Activated CD4-positive, alpha-beta T cell treated with anti-CD3 and anti-CD28 coated beads, Interleukin-2, amount 10 ng/mL, durations not matched to agents 24 days and 14 days (primary cell): ENCODE data around the gene SBNO2. TPM values are rescaled to one million over a fixed set of nuclear protein-coding genes. Genes with fewer than 3 reads are reported as not detected.
A peak's percentile ranks its signal among the peaks of the same experiment; 100 is the strongest.

ENCODE experiments used
- DNase-seq: peaks from one replicate; pipeline ENCODE4 v3.0.0; 2022
- H3K27ac Mint-ChIP-seq: one replicate; pipeline ENCODE4 v1.8.0; 2022; ENCODE audit warnings: mild to moderate bottlenecking, mixed read lengths
- H3K27me3 Mint-ChIP-seq: one replicate; pipeline ENCODE4 v1.8.0; 2022; ENCODE audit warnings: mixed read lengths
- H3K36me3 Mint-ChIP-seq: one replicate; pipeline ENCODE4 v1.8.0; 2022; ENCODE audit warnings: low read depth, mild to moderate bottlenecking, mixed read lengths
- H3K4me1 Mint-ChIP-seq: one replicate; pipeline ENCODE4 v1.8.0; 2021; ENCODE audit warnings: mixed read lengths
- H3K4me3 Mint-ChIP-seq: one replicate; pipeline ENCODE4 v1.8.0; 2022; ENCODE audit warnings: mild to moderate bottlenecking, moderate library complexity, mixed read lengths
- H3K9me3 Mint-ChIP-seq: one replicate; pipeline ENCODE4 v1.8.0; 2021; ENCODE audit warnings: mixed read lengths
- intact Hi-C: fragments of 100-400 bp; cut with micrococcal nuclease; formaldehyde crosslinking; loops from one replicate; pipeline ENCODE4 v1.15.1; 2023
- total RNA-seq: library from RNA; stranded (reverse); gene quantifications from 2 replicates; pipeline ENCODE4 v1.2.3, GENCODE V29; 2022

The SBNO2 gene
- total RNA-seq, 1 donor from 2014 or later, result 98.9 TPM

GRCh38 chr19:1104311-1105007 lies 69.6 kb downstream of the SBNO2 start:
- H3K27ac Mint-ChIP-seq, result peak overlapping the region; percentile 25
- peaks cover 27% of the 10 kb centered on the region for H3K4me1 Mint-ChIP-seq
- H3K36me3 Mint-ChIP-seq, result peaks cover 15% of the 10 kb centered on the region
- intact Hi-C loops, result loop anchor here (5.0 kb wide), 2 partner anchors 37 to 88 kb away; partner anchors contain the start of gene ARHGAP45
- H3K4me3 Mint-ChIP-seq, result peak overlapping the region; percentile 75
- peaks cover 3% of the 10 kb centered on the region for H3K9me3 Mint-ChIP-seq
- DNase-seq, result peak; percentile 93
- no peaks in the 10 kb centered on the region for H3K27me3 Mint-ChIP-seq

- DNase-seq, result peak; percentile 99
- Mint-ChIP-seq H3K4me1 (peaks cover 33% of the 10 kb centered on the region), H3K4me3 (peak within 1 kb of the TSS; percentile 75), H3K27ac (peak within 1 kb of the TSS; percentile 92), H3K36me3 (peaks cover 17% of the 10 kb centered on the region), H3K27me3 (no peaks in the 10 kb centered on the region), H3K9me3 (peaks cover 3% of the 10 kb centered on the region)
- intact Hi-C loops, result loop anchor here (1.0 to 5.0 kb wide), 5 partner anchors 9 to 88 kb away; partner anchors contain the start of genes ARHGAP45, POLR2E, RNU6-2 and TMEM259
Observed at GRCh38 chr19:1103708-1104310, 70.3 kb downstream of the SBNO2 start, which contains the start of gene GPX4. Gene GPX4 (plus strand): TSS chr19:1103994. CDS start chr19:1104044, 50 bp downstream.

- Mint-ChIP-seq H3K4me1 (peaks cover 38% of the 10 kb centered on the region), H3K27me3 (no peaks in the 10 kb centered on the region), H3K27ac (peak overlapping the region; percentile 92), H3K9me3 (peaks cover 3% of the 10 kb centered on the region), H3K36me3 (peaks cover 18% of the 10 kb centered on the region), H3K4me3 (peak overlapping the region; percentile 75)
- intact Hi-C loops, result loop anchor here (1.0 to 5.0 kb wide), 5 partner anchors 8 to 89 kb away; partner anchors contain the start of genes ARHGAP45, POLR2E, RNU6-2 and TMEM259
- no peak for DNase-seq
Observed at GRCh38 chr19:1103132-1103707, 70.8 kb downstream of the SBNO2 start.

- intact Hi-C loops, result loop anchor here (1.0 to 5.0 kb wide), 6 partner anchors 7 to 90 kb away; partner anchors contain the start of genes ARHGAP45, POLR2E, RNU6-2 and TMEM259
- peaks cover 3% of the 10 kb centered on the region for H3K9me3 Mint-ChIP-seq
- H3K27me3 Mint-ChIP-seq, result no peaks in the 10 kb centered on the region
- peak overlapping the region; percentile 75 for H3K4me3 Mint-ChIP-seq
- peak; percentile 81 for DNase-seq
- peak overlapping the region; percentile 92 for H3K27ac Mint-ChIP-seq
- peaks cover 43% of the 10 kb centered on the region for H3K4me1 Mint-ChIP-seq
- H3K36me3 Mint-ChIP-seq, result peaks cover 17% of the 10 kb centered on the region
Observed at GRCh38 chr19:1102407-1103131, 71.5 kb downstream of the SBNO2 start.

GRCh38 chr19:1101337-1101698 lies 72.8 kb downstream of the SBNO2 start:
- peak overlapping the region; percentile 45 for H3K4me3 Mint-ChIP-seq
- intact Hi-C loops, result loop anchor here (5.0 kb wide), 2 partner anchors 34 to 91 kb away; partner anchors contain the start of gene ARHGAP45
- peaks cover 3% of the 10 kb centered on the region for H3K9me3 Mint-ChIP-seq
- H3K27ac Mint-ChIP-seq, result peak overlapping the region; percentile 92
- H3K36me3 Mint-ChIP-seq, result peaks cover 11% of the 10 kb centered on the region
- no peaks in the 10 kb centered on the region for H3K27me3 Mint-ChIP-seq
- peak; percentile 71 for DNase-seq
- peaks cover 45% of the 10 kb centered on the region for H3K4me1 Mint-ChIP-seq

GRCh38 chr19:1098177-1099051 lies 75.7 kb downstream of the SBNO2 start:
- H3K36me3 Mint-ChIP-seq, result peaks cover 16% of the 10 kb centered on the region
- peak; percentile 59 for DNase-seq
- peaks cover 55% of the 10 kb centered on the region for H3K4me1 Mint-ChIP-seq
- peaks cover 3% of the 10 kb centered on the region for H3K9me3 Mint-ChIP-seq
- H3K27ac Mint-ChIP-seq, result peak overlapping the region; percentile 89
- intact Hi-C loops, result loop anchor here (1.0 kb wide), 1 partner anchor 72 kb away; the partner anchor contains the start of gene CNN2
- H3K27me3 Mint-ChIP-seq, result no peaks in the 10 kb centered on the region
- peak overlapping the region; percentile 16 for H3K4me3 Mint-ChIP-seq

GRCh38 chr19:1097810-1098176 lies 76.3 kb downstream of the SBNO2 start:
- peaks cover 49% of the 10 kb centered on the region for H3K4me1 Mint-ChIP-seq

GRCh38 chr19:1094978-1095701 lies 78.9 kb downstream of the SBNO2 start, which contains the start of gene POLR2E:
Gene POLR2E (minus strand): TSS chr19:1095375. CDS start chr19:1095315, 60 bp downstream.
- Mint-ChIP-seq H3K36me3 (peaks cover 29% of the 10 kb centered on the region), H3K4me1 (peaks cover 37% of the 10 kb centered on the region)
- intact Hi-C loops, result loop anchor here (1.0 to 2.0 kb wide), 3 partner anchors 8 to 146 kb away; partner anchors contain the start of genes ATP5F1D and GPX4

More at GRCh38 chr19:1097810-1098176, 76.3 kb downstream of the SBNO2 start:
- Mint-ChIP-seq H3K4me3 (no peak overlapping the region), H3K27me3 (no peaks in the 10 kb centered on the region), H3K27ac (peak overlapping the region; percentile 84), H3K9me3 (peaks cover 3% of the 10 kb centered on the region), H3K36me3 (peaks cover 22% of the 10 kb centered on the region)
- intact Hi-C loops, result no loop called here
- no peak for DNase-seq

GRCh38 chr19:1094655-1094977 lies 79.5 kb downstream of the SBNO2 start:
- Mint-ChIP-seq H3K9me3 (no peaks in the 10 kb centered on the region), H3K4me1 (peaks cover 32% of the 10 kb centered on the region), H3K36me3 (peaks cover 29% of the 10 kb centered on the region), H3K27ac (peak overlapping the region; percentile 93), H3K27me3 (no peaks in the 10 kb centered on the region), H3K4me3 (peak overlapping the region; percentile 95)
- intact Hi-C loops, result loop anchor here (2.0 kb wide), 2 partner anchors 18 to 146 kb away; partner anchors contain the start of gene ATP5F1D
- DNase-seq, result no peak

More at GRCh38 chr19:1094978-1095701, 78.9 kb downstream of the SBNO2 start, which contains the start of gene POLR2E:
- H3K27me3 Mint-ChIP-seq, result no peaks in the 10 kb centered on the region
- H3K4me3 Mint-ChIP-seq, result peak within 1 kb of the TSS; percentile 95
- peaks cover 3% of the 10 kb centered on the region for H3K9me3 Mint-ChIP-seq
- peak; percentile 100 for DNase-seq
- peak within 1 kb of the TSS; percentile 93 for H3K27ac Mint-ChIP-seq

GRCh38 chr19:1093811-1094553 lies 80.1 kb downstream of the SBNO2 start:
- H3K27ac Mint-ChIP-seq, result peak overlapping the region; percentile 93
- intact Hi-C loops, result loop anchor here (2.0 kb wide), 2 partner anchors 17 to 147 kb away; partner anchors contain the start of gene ATP5F1D
- peaks cover 26% of the 10 kb centered on the region for H3K4me1 Mint-ChIP-seq
- H3K36me3 Mint-ChIP-seq, result peaks cover 28% of the 10 kb centered on the region
- H3K4me3 Mint-ChIP-seq, result peak overlapping the region; percentile 95
- no peaks in the 10 kb centered on the region for H3K9me3 Mint-ChIP-seq
- DNase-seq, result peak; percentile 66
- no peaks in the 10 kb centered on the region for H3K27me3 Mint-ChIP-seq

- H3K36me3 Mint-ChIP-seq, result peaks cover 29% of the 10 kb centered on the region
- peak overlapping the region; percentile 62 for H3K27ac Mint-ChIP-seq
- intact Hi-C loops, result no loop called here
- no peaks in the 10 kb centered on the region for H3K9me3 Mint-ChIP-seq
- peak overlapping the region; percentile 95 for H3K4me3 Mint-ChIP-seq
- H3K4me1 Mint-ChIP-seq, result peaks cover 21% of the 10 kb centered on the region
- no peaks in the 10 kb centered on the region for H3K27me3 Mint-ChIP-seq
- no peak for DNase-seq
Observed at GRCh38 chr19:1093330-1093729, 80.7 kb downstream of the SBNO2 start.
